ENCODE measurements around the gene AMBRA1. TPM values are rescaled to one million over a fixed set of nuclear protein-coding genes. Genes with fewer than 3 reads are reported as not detected.
A peak's percentile ranks its signal among the peaks of the same experiment; 100 is the strongest.
"Not testable (repeated sequence)": the region's sequence is repeated elsewhere in the genome, so short reads cannot be mapped to it uniquely, and the experiment has no call there.

The AMBRA1 gene
- total RNA-seq, 1 donor from 2014 or later: 25.3 TPM

- no peak for FAIRE-seq
- no peak for DNase-seq (ENCODE audit: low spot score in 2 of 2)
Measured at GRCh38 chr11:46377831-46378230, 216.0 kb downstream of the AMBRA1 start.

- no peak for FAIRE-seq
- no peak for DNase-seq (ENCODE audit: low spot score in 2 of 2)
Measured at GRCh38 chr11:46377290-46377689, 216.5 kb downstream of the AMBRA1 start.

GRCh38 chr11:46376258-46377050, 217.4 kb downstream of the AMBRA1 start:
- no peak for FAIRE-seq

GRCh38 chr11:46375392-46376101, 218.3 kb downstream of the AMBRA1 start:
- DNase-seq (ENCODE audit: low spot score in 2 of 2) (no peak), FAIRE-seq (no peak)

More at GRCh38 chr11:46376258-46377050, 217.4 kb downstream of the AMBRA1 start:
- no peak for DNase-seq (ENCODE audit: low spot score in 2 of 2)

DNA sequence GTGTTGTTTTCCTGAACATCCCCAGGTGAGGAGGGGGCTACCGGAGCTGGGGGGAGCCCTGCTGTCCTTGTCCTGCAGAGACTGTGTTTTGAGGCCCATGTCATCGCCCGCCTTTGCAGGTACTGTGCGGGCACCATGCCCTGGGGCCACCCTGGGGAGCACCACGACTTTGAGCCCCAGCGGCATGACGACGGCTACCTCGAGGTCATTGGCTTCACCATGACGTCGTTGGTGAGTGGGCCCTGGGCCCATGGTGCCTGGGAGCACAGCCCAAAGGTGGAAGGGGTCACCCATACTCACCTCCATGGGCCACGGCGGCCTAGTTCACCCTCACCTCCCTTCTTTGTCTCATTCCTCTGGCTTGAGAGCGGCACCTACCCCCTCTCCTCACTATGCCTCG, 219.0 kb downstream of the AMBRA1 start:
- no peak for DNase-seq (ENCODE audit: low spot score in 2 of 2)
- no peak for FAIRE-seq

DNA sequence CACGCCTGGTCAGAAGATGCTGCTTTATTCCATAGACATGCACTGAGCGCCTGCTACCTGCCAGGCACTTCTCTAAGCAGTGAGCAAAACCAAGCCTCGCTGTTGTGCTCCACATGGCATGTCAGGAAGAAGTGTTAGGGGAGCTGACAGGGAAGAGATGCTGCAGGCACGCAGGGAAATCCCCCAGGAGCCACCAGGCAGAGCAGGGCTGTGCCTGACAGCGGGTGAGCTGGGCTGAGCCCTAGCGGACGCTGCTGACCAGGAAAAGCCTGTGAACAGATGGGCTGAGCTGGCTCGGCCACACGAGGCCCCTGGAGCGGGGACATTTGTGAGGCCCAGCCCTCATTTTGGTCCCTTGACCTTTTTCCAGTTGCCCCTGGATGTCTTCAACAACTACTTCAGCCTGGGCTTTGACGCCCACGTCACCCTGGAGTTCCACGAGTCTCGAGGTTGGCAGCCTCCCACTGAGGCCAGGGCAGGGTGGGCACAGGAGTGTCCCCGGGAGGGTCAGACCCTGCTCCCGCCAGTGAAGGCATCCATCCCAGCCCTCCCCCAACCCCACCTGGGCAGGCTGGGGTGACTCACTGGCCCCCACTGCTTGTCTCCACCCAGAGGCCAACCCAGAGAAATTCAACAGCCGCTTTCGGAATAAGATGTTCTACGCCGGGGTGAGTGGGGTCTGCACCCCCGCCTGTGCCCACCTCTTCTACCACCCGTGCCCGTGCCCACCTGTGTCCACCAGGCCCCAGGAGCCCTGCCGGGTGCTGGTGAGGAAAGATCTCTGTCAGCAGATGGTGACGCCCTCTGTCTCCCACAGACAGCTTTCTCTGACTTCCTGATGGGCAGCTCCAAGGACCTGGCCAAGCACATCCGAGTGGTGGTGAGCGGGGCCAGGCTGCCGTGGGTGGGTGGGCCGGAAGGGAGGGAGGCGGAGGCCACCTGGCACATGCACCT, 219.8 kb downstream of the AMBRA1 start:
- FAIRE-seq (no peak), DNase-seq (ENCODE audit: low spot score in 2 of 2) (no peak)

DNA sequence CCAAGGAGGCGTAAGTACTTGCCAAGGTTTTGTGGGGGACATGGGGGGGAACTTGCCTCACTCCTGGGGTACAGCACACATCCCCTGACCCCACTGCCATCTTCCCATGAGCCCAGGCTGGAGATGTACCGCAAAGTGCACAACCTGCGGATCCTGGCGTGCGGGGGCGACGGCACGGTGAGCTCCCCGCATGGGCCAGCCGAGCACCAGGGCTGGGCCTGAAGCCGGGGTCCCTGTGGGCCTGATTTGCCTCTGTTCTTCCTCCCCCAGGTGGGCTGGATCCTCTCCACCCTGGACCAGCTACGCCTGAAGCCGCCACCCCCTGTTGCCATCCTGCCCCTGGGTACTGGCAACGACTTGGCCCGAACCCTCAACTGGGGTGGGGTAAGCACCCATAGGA, 221.3 kb downstream of the AMBRA1 start:
- not testable (repeated sequence) for FAIRE-seq; DNase-seq (ENCODE audit: low spot score in 2 of 2)

DNA sequence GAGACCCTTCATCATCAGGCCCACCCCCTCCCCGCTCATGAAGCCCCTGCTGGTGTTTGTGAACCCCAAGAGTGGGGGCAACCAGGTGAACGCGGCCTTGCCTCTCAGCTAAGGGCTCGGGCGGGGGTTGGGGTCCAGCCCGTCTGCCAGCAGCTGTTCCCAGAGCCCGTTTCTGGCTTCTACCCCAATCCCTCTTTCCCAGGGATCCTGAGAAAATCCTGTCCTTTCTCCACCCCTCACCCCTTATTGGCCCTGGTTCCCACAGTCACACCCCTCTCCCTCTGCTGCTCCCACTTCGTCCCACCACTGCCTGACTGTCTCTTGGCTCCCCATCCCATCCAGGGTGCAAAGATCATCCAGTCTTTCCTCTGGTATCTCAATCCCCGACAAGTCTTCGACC, 221.7 kb downstream of the AMBRA1 start:
- no peak for FAIRE-seq
- no peak for DNase-seq (ENCODE audit: low spot score in 2 of 2)

DNA sequence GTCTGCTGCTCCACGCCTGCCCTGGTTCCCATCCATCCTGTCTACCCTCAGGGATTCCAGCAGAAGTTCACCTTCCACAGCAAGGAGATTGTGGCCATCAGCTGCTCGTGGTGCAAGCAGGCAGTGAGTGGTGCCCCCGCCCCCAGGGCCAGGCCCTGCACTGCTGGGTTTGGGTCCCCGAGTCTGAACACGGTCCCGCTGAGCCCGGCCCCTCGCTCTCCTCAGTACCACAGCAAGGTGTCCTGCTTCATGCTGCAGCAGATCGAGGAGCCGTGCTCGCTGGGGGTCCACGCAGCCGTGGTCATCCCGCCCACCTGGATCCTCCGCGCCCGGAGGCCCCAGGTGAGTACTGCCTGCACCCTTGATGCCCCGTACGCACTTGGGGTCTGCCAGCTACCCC, 222.6 kb downstream of the AMBRA1 start:
- not testable (repeated sequence) for DNase-seq (ENCODE audit: low spot score in 2 of 2); FAIRE-seq

DNA sequence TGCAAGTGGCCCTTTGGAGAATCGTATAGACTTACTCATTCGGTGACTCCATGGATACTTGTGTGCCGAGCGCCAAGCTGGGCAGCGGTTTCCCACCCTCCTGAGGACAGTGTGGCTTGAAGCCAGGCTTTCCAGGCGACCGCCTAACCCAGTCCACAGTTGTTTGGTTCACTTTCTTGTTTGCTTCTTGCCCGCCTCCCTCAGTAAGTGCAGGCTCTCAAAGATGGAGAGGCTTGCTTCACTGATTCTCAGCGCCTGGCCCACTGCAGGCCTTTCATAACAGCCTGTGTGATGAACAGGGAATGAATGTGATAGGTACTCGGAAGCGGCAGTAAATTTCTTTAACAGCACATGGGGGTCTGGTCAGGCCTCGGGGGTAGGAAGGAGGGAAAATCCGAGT, 223.6 kb downstream of the AMBRA1 start:
- no peak for DNase-seq (ENCODE audit: low spot score in 2 of 2)
- FAIRE-seq: no peak

- no peak for FAIRE-seq
- no peak for DNase-seq (ENCODE audit: low spot score in 2 of 2)
Measured at GRCh38 chr11:46369458-46370152, 224.2 kb downstream of the AMBRA1 start.

- FAIRE-seq (no peak), DNase-seq (ENCODE audit: low spot score in 2 of 2) (no peak)
Measured at GRCh38 chr11:46367916-46368267, 225.9 kb downstream of the AMBRA1 start.

- DNase-seq (ENCODE audit: low spot score in 2 of 2): peak; percentile 71 to 72
- no peak for FAIRE-seq
Measured at GRCh38 chr11:46367244-46367915, 226.4 kb downstream of the AMBRA1 start.

GRCh38 chr11:46366661-46367161, 227.1 kb downstream of the AMBRA1 start:
- no peak for FAIRE-seq
- DNase-seq (ENCODE audit: low spot score in 2 of 2): no peak

- DNase-seq (ENCODE audit: low spot score in 2 of 2) (no peak), FAIRE-seq (no peak)
Measured at GRCh38 chr11:46366260-46366659, 227.6 kb downstream of the AMBRA1 start.

DNA sequence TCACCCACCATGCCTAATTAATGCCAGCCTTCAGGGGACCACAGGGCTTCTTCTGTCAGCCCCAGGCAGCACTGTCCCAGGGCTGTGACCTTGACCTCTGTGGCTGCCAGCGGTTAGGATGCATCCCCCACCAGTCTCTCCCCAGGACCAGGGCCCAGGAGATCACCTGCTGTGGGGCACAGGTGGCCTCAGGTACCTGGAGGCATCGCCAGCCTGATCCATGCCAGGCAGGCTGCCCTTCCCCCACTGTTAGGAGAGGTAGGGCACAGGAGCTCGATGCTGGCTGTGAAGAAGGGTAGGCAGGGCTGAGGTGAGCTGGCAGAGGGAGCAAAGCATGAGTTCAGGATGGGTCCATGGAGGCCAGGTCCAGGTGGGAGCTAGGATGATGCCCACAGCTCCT, 229.0 kb downstream of the AMBRA1 start:
- no peak for DNase-seq (ENCODE audit: low spot score in 2 of 2)
- FAIRE-seq: no peak

- DNase-seq (ENCODE audit: low spot score in 2 of 2) (no peak), FAIRE-seq (no peak)
Measured at GRCh38 chr11:46364056-46364455, 229.8 kb downstream of the AMBRA1 start.

GRCh38 chr11:46363455-46364005, 230.3 kb downstream of the AMBRA1 start:
- FAIRE-seq (no peak), DNase-seq (ENCODE audit: low spot score in 2 of 2) (peak; percentile 70 to 72)

DNA sequence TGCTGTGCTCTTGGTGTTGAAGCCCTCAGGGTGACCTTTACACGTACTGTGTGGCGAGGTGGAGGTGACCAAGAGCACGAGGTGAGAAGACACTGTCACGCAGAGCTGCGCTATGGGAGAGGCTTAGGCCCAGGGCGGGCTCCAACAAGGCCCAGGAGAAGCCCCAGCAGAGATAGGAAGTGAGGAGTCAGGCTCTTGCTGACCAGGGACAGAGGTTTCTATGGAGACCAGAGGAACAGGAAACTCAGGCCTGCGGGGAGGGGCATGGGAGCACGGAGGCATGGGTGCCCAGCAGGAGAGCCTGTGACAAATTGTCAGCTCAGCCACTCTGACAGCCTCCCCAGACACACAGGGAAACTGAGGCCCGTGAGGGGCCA, 230.8 kb downstream of the AMBRA1 start:
- no peak for FAIRE-seq

More for the DNA sequence above, 230.8 kb downstream of the AMBRA1 start:
- DNase-seq (ENCODE audit: low spot score in 2 of 2): peak in 1 of 2 donors; percentile 71

All from frontal cortex (tissue), 4 donors.